HCT116 (cell line): Measurements from ENCODE around the gene WFDC5.

ENCODE experiments used
- CBX3 ChIP-seq: IDR thresholded peaks from 2 replicates; pipeline ENCODE4 v1.6.1; 2012; ENCODE audit warnings: low read depth
- CEBPB ChIP-seq: IDR thresholded peaks from 2 replicates; pipeline ENCODE4 v1.6.1; 2012; ENCODE audit warnings: low read depth
- EZH2 ChIP-seq: fragments of 200-600 bp; sonication (generic); IDR thresholded peaks from 2 replicates; pipeline ENCODE4 v1.6.1; 2017; ENCODE audit warnings: antibody characterized with exemption, mixed run types
- POLR2A ChIP-seq: IDR thresholded peaks from 2 replicates; pipeline ENCODE4 v1.7.0; 2011; ENCODE audit warnings: borderline replicate concordance; ENCODE audit not compliant: insufficient read depth, insufficient read length; ENCODE audit errors: extremely low read depth
- POLR2AphosphoS5 ChIP-seq: IDR thresholded peaks from 2 replicates; pipeline ENCODE4 v1.6.1; 2011; ENCODE audit warnings: mild to moderate bottlenecking, low read depth, low read length, moderate library complexity
- RAD21 ChIP-seq: IDR thresholded peaks from 2 replicates; pipeline ENCODE4 v1.6.1; 2012; ENCODE audit warnings: low read depth, mild to moderate bottlenecking
- TCF7L2 ChIP-seq: IDR thresholded peaks from 2 replicates; pipeline ENCODE4 v1.7.0; 2011; ENCODE audit warnings: borderline replicate concordance, inconsistent platforms; ENCODE audit not compliant: insufficient read depth, insufficient read length; ENCODE audit errors: extremely low read depth
- TF ChIP-seq, protein P1 (sequence below), 3 experiments: fragments of 200-600 bp in 1 of 3; sonication (generic) in 1 of 3; IDR thresholded peaks in 2 of 3; conservative IDR thresholded peaks in 1 of 3; 2 replicates each; pipeline ENCODE4 v1.5.1; 2012 to 2017; ENCODE audit warnings: low read depth in 2 of 3, low read length in 2 of 3, antibody characterized with exemption in 1 of 3, borderline replicate concordance in 1 of 3, control low read depth in 1 of 3, mild to moderate bottlenecking in 1 of 3, mixed read lengths in 1 of 3, mixed run types in 1 of 3, moderate library complexity in 1 of 3; ENCODE audit not compliant: insufficient read depth in 1 of 3
- TF ChIP-seq, protein P2 (sequence below): IDR thresholded peaks from 2 replicates; pipeline ENCODE4 v1.6.1; 2012
- TF ChIP-seq, protein P3 (sequence below): IDR thresholded peaks from 2 replicates; pipeline ENCODE4 v1.6.1; 2012; ENCODE audit warnings: low read depth
- TF ChIP-seq, protein P4 (sequence below): IDR thresholded peaks from 2 replicates; pipeline ENCODE4 v1.6.1; 2011; ENCODE audit warnings: mild to moderate bottlenecking, low read length, moderate library complexity; ENCODE audit not compliant: insufficient replicate concordance; ENCODE audit errors: extremely low read depth

DNA sequence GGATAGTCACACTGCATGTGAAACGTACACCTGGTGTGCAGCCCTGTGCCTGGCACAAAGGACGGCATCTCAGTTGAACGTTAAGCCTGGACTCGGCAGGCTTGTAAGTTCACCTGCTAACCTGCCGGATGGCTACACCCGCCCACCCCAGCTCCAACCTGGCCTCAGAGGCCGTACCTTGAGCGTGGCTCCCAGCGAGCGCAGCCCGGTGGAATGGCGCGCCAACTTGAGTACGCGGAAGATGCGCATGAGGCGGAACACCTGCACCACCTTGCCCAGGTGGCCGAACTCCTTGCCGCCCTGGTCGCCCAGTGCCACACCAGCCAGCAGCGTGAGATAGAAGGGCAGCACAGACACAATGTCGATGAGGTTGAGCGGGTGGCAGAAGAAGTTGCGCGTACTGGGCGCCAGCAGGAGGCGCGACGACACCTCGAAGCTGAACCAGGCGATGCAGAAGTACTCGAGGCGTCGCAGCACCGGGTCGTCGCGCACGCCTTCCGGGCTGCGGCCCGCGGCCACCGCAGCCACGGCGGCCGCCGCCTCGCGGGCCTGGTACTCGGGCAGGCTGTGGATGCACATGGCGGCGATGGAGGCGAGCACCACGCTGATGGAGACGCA lies 17.4 kb downstream of the WFDC5 start:
- no peak for TF ChIP-seq POLR2AphosphoS5
- TF ChIP-seq, protein P1, sequence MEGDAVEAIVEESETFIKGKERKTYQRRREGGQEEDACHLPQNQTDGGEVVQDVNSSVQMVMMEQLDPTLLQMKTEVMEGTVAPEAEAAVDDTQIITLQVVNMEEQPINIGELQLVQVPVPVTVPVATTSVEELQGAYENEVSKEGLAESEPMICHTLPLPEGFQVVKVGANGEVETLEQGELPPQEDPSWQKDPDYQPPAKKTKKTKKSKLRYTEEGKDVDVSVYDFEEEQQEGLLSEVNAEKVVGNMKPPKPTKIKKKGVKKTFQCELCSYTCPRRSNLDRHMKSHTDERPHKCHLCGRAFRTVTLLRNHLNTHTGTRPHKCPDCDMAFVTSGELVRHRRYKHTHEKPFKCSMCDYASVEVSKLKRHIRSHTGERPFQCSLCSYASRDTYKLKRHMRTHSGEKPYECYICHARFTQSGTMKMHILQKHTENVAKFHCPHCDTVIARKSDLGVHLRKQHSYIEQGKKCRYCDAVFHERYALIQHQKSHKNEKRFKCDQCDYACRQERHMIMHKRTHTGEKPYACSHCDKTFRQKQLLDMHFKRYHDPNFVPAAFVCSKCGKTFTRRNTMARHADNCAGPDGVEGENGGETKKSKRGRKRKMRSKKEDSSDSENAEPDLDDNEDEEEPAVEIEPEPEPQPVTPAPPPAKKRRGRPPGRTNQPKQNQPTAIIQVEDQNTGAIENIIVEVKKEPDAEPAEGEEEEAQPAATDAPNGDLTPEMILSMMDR (IDR thresholded peaks at IDR 0.05 in 2 of 3, conservative IDR thresholded peaks at IDR 0.05 in 1 of 3; ENCODE audit: borderline replicate concordance in 1 of 3, insufficient read depth in 1 of 3, low read depth in 2 of 3, low read length in 2 of 3): no peak
- no peak for TF ChIP-seq POLR2A
- TF ChIP-seq, protein P2, sequence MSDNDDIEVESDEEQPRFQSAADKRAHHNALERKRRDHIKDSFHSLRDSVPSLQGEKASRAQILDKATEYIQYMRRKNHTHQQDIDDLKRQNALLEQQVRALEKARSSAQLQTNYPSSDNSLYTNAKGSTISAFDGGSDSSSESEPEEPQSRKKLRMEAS: no peak
- TF ChIP-seq RAD21: no peak
- no peak for TF ChIP-seq EZH2
- no peak for TF ChIP-seq CBX3
- no peak for TF ChIP-seq CEBPB
- TF ChIP-seq TCF7L2: no peak
- TF ChIP-seq, protein P3, sequence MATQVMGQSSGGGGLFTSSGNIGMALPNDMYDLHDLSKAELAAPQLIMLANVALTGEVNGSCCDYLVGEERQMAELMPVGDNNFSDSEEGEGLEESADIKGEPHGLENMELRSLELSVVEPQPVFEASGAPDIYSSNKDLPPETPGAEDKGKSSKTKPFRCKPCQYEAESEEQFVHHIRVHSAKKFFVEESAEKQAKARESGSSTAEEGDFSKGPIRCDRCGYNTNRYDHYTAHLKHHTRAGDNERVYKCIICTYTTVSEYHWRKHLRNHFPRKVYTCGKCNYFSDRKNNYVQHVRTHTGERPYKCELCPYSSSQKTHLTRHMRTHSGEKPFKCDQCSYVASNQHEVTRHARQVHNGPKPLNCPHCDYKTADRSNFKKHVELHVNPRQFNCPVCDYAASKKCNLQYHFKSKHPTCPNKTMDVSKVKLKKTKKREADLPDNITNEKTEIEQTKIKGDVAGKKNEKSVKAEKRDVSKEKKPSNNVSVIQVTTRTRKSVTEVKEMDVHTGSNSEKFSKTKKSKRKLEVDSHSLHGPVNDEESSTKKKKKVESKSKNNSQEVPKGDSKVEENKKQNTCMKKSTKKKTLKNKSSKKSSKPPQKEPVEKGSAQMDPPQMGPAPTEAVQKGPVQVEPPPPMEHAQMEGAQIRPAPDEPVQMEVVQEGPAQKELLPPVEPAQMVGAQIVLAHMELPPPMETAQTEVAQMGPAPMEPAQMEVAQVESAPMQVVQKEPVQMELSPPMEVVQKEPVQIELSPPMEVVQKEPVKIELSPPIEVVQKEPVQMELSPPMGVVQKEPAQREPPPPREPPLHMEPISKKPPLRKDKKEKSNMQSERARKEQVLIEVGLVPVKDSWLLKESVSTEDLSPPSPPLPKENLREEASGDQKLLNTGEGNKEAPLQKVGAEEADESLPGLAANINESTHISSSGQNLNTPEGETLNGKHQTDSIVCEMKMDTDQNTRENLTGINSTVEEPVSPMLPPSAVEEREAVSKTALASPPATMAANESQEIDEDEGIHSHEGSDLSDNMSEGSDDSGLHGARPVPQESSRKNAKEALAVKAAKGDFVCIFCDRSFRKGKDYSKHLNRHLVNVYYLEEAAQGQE: no peak
- TF ChIP-seq, protein P4, sequence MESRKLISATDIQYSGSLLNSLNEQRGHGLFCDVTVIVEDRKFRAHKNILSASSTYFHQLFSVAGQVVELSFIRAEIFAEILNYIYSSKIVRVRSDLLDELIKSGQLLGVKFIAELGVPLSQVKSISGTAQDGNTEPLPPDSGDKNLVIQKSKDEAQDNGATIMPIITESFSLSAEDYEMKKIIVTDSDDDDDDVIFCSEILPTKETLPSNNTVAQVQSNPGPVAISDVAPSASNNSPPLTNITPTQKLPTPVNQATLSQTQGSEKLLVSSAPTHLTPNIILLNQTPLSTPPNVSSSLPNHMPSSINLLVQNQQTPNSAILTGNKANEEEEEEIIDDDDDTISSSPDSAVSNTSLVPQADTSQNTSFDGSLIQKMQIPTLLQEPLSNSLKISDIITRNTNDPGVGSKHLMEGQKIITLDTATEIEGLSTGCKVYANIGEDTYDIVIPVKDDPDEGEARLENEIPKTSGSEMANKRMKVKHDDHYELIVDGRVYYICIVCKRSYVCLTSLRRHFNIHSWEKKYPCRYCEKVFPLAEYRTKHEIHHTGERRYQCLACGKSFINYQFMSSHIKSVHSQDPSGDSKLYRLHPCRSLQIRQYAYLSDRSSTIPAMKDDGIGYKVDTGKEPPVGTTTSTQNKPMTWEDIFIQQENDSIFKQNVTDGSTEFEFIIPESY: no peak
